Measurements from ENCODE around the gene NISCH.

DNA sequence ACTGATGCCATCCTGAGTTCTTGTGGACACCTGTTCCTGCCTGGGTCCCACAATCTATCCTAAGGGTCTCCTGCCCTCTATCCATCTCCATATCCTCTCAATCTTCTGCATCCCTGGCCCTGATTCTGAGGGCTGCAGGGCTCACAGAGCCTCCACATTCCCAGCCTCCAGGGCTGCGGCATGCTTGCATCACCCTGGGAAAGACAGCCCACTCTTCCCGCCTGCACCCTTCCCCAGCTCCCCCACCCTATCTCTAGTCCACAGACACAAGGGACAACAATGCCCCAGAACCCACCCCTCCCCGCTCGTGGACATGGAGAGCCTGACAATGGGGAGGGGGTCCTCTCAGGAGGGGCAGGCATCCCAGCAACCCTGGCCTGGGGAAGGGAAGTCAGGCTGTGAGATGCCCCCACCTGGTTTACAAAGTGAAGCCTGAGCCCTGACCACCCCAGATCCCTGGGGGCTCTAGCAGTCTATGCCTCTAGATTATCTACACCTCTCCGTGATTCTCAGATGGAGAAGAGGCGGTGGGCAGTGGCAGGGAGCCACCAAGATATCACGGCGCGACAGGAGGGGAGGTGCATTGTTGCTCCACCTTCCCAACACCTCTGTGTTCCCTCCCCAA is 20.8 kb upstream of the NISCH start:
- TF ChIP-seq, protein P1, sequence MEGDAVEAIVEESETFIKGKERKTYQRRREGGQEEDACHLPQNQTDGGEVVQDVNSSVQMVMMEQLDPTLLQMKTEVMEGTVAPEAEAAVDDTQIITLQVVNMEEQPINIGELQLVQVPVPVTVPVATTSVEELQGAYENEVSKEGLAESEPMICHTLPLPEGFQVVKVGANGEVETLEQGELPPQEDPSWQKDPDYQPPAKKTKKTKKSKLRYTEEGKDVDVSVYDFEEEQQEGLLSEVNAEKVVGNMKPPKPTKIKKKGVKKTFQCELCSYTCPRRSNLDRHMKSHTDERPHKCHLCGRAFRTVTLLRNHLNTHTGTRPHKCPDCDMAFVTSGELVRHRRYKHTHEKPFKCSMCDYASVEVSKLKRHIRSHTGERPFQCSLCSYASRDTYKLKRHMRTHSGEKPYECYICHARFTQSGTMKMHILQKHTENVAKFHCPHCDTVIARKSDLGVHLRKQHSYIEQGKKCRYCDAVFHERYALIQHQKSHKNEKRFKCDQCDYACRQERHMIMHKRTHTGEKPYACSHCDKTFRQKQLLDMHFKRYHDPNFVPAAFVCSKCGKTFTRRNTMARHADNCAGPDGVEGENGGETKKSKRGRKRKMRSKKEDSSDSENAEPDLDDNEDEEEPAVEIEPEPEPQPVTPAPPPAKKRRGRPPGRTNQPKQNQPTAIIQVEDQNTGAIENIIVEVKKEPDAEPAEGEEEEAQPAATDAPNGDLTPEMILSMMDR (IDR thresholded peaks at IDR 0.05), result no peak
- TF ChIP-seq POLR2A (IDR thresholded peaks at IDR 0.05), result no peak

Measured in testis (tissue), 2 donors.